ENCODE data around the gene CRLF1. TPM values are rescaled to one million over a fixed set of nuclear protein-coding genes. Genes with fewer than 3 reads are reported as not detected.

CRLF1 gene, protein sequence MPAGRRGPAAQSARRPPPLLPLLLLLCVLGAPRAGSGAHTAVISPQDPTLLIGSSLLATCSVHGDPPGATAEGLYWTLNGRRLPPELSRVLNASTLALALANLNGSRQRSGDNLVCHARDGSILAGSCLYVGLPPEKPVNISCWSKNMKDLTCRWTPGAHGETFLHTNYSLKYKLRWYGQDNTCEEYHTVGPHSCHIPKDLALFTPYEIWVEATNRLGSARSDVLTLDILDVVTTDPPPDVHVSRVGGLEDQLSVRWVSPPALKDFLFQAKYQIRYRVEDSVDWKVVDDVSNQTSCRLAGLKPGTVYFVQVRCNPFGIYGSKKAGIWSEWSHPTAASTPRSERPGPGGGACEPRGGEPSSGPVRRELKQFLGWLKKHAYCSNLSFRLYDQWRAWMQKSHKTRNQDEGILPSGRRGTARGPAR
- 29.6 TPM for total RNA-seq
- long read RNA-seq, transcript CRLF1-201 (9 exons, 1,792 nt), result major isoform, 11 of 44 reads
- long read RNA-seq, partial matches to known transcripts, result 7 of 44 reads
- long read RNA-seq, other reads (novel, unspliced or antisense), result 26 of 44 reads

DNA sequence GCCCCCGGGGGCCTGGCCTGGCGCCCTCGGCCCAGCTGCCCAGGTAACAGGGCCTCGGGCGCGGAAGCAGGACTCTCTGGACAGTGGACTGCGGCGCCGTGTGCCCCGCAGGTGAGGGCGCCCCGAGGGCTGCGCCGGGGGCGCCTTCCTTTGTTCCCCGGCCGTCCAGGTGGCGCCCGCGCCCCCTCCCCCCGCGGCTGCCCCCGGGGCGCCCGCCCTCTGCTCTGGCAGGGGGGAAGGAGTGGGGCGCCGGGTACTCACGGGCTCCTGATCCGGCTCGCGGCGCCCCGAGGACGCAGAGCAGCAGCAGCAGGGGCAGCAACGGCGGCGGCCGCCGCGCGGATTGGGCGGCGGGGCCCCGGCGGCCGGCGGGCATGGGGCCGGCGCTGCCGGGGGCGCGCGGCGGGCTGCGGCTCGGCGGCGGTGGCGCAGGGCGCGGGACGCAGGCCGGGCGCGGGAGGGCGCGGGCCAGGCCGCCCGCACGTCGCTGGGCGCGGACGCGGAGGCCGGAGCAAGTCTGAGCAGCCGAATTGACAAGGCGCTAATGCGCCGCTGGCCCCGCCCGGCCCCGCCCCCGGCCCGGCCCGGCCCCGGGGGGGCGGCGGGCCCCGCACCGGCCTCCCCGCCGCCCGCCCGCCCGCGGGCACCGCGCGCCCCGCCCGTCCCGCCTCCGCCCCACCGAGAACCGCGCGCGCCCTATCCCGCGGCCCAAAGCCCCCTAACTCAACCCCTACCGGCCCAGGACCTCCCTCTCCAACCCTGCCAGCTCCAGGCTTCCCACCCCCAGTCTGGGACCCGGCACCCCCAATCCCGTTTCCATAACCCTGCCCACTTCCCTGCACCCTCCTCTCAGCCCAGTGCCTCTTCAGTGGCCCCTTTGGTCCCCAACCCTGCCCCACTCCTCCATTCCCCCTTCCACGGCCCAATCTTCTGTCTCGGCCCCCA lies at the start of gene CRLF1:
TSS of gene CRLF1 (minus strand) at position 519 of the 945 bp plus-strand sequence. CDS start at position 376, 143 bp downstream.
- intact Hi-C loops (cut with DNase I), result no loop called here

DNA sequence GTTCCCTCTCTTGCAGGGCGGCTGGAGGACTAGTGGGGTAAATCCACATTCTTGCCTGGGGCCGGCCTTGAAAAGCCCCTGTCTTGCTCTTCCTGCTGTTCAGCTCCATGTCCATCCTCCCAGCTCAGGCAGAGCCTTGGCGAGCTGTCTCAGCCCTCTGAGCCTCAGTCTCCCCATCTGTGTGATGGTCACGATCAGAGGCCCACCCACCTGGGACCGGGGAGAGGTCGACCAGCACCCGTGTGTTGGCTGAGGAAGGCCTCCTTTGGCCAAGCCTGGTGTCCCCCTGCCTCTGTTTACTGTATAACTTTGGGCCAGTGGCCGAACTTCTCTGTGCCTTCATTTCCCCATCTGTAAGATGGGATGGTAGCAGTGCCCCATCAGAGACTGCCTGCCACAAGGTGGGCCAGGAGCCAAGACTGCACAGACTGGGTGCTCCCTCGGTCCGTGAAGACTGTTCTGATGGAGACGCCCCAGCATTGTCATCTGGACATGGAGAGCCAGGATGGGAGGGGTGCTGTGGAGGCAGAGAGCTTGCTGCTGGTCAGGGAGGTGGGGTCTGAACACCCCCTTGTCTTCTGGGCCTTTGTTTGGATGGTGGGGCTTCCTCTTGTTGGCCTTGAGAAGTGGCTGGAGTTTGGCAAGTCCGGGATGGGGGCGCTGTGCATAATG lies 48.7 kb upstream of the CRLF1 start:
- no peak for DNase-seq (ENCODE audit: low spot score)
- intact Hi-C loops (cut with DNase I), result loop anchor here (10.0 kb wide), 1 partner anchor 191 kb away; no protein-coding TSS in a partner anchor

More for the DNA sequence above, at the start of gene CRLF1:
- no peak for DNase-seq (ENCODE audit: low spot score)

DNA sequence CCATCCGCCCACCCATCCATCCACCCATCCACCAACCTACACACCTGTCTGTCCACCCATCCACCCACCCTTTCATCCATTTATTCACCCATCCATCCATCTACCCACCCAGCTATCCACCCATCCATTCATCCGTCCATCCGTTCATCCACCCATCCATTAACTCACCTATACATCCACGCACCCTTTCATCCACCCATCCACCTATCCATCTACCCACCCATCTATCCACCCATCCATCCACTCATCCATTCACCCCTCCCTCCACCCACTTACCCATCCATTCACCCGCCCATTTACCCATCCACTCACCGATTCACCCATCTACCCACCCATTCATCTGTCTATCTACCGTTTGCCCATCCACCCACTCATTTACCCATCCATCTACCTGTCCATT lies 47.9 kb upstream of the CRLF1 start:
- intact Hi-C loops (cut with DNase I), result loop anchor here (10.0 kb wide), 1 partner anchor 190 kb away; no protein-coding TSS in a partner anchor
- no peak for DNase-seq (ENCODE audit: low spot score)

DNA sequence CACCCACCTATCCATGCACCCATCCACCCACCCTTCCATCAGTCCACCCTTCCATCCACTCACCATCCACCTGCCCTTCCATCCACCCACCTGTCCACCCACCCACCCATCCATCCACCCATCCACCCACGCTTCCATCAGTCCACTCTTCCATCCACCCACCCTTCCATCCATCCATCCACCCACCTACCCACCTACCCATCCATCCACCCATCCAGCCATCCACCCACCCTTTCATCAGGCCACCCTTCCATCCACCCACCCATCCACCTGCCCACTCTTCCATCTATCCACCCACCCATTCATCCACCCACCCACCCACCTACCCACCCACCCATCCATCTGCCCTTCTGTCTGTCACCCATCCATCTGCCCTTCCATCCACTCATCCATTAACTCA lies 47.3 kb upstream of the CRLF1 start:
- no peak for DNase-seq (ENCODE audit: low spot score)
- intact Hi-C loops (cut with DNase I), result loop anchor here (10.0 kb wide), 1 partner anchor 189 kb away; no protein-coding TSS in a partner anchor

DNA sequence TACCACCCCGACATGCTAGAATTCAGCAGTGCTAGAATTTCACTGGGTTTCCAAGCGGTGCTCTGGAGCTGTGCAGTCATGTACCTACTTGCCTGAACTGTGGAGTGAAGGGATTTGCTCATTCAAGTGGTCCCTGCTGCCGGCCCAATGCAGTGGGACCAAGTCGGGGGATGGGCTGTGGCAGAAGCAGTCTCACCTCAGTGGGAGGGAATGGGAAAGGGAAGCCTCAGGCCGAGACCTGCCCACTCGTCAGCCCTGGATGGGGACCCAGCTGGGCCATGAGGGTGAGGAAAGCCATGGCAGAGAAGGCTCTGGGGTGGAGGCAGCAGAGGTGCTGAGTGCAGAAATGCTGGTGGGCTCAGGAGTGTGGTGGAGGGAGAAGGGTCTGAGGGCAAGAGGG lies 45.1 kb upstream of the CRLF1 start:
- no peak for DNase-seq (ENCODE audit: low spot score)
- intact Hi-C loops (cut with DNase I), result loop anchor here (10.0 kb wide), 1 partner anchor 187 kb away; no protein-coding TSS in a partner anchor

DNA sequence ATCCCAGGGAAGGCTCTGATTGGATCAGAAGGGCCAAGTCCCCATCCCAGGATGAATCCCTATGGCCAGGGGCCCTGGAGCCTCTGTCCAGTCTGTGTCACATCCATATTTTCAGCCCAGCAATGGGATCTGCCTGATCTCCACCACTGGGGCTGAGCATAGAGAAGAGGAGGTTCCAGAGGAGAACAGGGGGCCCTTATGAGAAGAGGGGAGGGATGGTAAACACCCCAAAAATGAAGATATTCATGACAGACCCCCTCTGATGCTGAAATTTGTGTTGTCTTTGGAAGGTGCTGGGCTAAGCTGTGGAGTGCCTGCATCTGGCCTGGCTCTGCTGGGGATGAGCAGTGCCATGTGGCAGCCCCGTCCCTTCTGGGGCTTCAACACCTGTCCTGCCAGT lies 44.7 kb upstream of the CRLF1 start:
- DNase-seq (ENCODE audit: low spot score), result no peak
- intact Hi-C loops (cut with DNase I), result loop anchor here (10.0 kb wide), 1 partner anchor 186 kb away; no protein-coding TSS in a partner anchor

DNA sequence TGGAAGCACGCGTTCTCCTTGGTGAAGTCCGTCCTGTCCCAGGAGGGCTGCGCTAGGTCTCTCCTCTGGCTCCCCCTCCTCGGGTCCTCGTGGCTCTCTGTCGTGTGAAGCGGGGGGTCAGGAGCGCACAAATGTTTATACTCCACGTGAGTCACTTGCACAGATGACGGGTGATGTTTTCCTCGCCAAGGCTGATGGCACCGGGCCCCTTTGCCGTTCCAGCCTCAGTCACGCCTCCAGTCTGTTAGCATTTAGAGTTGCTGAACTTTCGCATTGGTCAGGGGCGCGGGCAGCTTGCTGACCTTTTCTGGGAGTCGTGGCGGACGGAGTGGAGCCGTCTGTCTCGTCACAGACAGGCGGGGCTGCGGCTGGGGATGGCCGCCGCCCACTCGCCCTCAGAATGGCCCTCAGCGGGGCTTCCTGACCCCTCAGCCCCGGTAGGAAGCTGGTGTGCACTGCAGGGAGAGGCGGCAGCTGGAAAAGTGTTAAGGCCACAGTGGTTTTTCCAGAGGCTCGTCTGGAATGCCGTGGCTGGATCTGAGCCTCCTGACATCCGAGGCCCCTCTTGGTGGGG lies 44.0 kb upstream of the CRLF1 start:
- peak; percentile 87 for DNase-seq (ENCODE audit: low spot score)
- intact Hi-C loops (cut with DNase I), result loop anchor here (10.0 kb wide), 1 partner anchor 186 kb away; no protein-coding TSS in a partner anchor

DNA sequence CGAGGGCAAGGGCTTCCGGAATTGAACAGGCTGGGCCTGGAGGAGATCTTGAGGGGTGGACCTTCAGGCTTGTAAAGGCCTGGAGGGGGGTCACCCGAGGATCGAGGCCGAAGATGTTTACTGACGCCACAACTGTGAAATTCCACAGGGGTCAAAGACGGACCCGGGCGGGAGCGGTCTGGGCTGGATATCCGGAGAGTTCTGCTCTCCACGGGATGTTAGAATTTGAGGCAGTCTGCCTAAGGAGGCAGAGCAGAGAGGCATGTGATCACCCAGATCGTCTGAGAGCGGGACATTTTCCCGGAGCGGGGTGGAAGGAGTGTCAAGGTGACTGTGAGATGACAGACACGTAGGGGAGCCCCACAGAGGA lies 43.4 kb upstream of the CRLF1 start:
- intact Hi-C loops (cut with DNase I), result loop anchor here (10.0 kb wide), 1 partner anchor 185 kb away; no protein-coding TSS in a partner anchor
- DNase-seq (ENCODE audit: low spot score), result no peak

DNA sequence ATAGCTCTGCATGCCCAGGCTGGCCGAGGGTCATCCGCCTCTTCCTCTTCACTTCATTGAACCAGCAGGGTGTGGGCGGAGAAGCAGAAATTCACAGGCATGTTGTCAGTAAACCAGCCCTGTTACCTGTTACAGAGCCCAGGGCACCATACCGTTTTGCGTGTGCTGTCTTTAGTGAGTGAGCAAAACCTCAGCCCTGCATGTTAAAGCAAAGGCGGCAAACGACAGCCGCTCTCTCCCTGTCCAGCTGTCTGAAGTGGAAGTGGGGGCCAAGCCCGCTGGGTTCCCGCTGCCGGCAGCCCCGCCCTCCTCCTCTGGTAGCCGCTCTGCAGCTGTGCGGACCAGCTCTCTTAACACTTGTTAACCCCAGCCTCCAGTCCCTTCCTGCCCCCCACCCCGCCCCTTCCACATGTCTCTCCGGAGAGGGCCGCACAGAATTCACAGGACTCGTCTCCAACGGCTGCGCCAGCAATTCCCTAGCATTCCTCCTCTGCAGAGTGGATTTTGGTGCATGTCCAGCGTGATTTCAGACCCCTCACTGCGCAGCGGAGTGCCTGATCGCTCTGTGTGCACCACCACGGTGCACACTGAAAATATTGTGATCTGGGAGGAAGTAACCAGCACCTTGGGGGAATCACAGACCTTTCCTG lies 42.9 kb upstream of the CRLF1 start:
- intact Hi-C loops (cut with DNase I), result loop anchor here (10.0 kb wide), 1 partner anchor 185 kb away; no protein-coding TSS in a partner anchor
- no peak for DNase-seq (ENCODE audit: low spot score)

DNA sequence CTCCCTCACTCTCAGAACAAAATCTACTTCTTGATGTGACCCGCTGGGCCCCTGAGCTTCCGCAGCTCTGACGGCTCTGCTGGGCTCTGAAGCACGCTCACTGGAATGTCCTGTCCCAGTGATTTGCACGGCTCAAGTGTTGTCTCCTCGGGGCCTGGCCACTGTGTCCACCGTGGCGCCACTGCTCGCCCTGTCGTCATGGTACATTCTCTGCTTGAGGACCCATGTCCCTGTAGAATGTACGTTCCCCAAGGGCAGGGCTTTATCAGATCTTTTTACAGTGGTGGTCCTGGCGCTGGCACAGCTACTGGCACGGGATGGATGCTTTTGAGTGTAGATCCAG lies 42.3 kb upstream of the CRLF1 start:
- intact Hi-C loops (cut with DNase I), result no loop called here
- DNase-seq (ENCODE audit: low spot score), result no peak

DNA sequence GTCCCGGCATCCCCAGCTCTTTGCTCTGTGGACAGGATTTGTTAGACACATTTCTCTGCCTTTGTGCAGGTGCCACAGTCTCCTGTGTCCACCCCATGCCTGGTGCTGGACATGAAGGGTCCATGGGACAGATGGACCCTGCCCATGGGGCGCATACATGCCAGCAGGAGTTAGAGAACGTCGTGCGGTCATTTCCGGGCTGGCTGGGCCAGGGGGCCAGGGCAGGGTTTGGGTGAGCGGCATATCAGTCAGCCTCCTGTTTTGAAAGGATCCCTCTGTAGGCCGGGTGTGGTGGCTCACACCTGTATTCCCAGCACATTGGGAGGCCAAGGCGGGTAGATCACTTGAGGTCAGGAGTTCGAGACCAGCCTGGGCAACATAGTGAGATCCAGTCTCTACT lies 41.2 kb upstream of the CRLF1 start:
- no peak for DNase-seq (ENCODE audit: low spot score)
- intact Hi-C loops (cut with DNase I), result no loop called here

DNA sequence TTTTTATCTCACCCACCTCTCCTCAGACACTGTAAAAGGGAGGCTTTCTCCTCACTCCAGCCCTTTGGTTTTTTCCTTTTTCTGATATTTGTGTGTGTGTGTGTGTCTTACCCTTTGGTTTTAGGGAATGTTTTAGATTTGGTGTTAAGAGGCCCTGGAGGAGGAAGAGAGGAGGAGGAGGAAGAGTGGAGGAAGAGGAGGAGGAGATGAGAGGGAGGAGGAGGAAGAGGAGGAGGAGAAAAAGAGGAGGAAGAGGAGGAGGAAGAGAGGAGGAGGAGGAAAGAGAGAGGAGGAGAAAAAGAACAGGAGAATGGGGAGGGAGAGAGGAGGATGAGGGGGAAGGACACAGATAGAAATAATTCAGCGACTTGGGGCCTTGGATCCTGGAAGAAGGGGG lies 40.8 kb upstream of the CRLF1 start:
- intact Hi-C loops (cut with DNase I), result no loop called here
- no peak for DNase-seq (ENCODE audit: low spot score)

DNA sequence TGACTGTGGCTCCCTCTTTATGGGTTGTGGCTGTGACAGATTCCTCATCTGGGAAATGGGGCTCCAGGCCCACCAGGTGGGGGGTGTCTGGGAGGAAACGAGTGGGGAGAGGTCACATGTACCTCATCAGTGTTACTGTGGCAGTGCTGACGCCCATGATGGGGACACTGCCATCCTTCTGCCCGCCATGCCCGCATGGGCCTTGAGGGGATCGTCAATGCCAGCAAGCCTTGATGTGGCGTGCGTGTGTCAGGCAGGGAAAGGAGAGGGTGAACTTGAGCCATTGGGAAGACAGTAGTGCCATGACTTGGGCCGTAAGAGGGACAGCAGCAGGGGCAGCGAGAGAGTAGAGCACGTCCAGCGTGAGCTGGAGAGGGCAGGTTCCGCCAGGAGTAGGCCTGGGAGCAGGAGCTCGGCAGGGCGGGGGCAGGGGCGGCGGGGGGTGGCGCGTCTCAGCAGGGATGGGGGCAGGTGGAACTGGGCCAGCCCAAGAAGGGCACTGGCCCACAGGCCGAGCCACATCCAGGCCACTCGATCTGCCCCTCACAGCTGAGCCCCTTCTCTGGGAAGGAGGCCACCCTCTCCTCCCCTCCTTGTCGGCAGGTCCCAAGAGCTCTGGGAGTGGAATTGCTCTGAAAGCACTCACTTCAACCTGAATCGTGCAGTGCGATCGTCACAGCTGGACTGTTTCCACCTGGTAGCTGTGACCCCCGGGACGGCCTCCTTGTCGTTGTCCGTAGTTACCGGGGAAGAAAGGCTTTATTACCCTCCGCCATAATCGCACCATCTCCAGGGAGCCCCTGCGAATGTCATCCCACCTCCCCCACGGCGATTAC lies 40.2 kb upstream of the CRLF1 start:
- intact Hi-C loops (cut with DNase I), result no loop called here
- no peak for DNase-seq (ENCODE audit: low spot score)

DNA sequence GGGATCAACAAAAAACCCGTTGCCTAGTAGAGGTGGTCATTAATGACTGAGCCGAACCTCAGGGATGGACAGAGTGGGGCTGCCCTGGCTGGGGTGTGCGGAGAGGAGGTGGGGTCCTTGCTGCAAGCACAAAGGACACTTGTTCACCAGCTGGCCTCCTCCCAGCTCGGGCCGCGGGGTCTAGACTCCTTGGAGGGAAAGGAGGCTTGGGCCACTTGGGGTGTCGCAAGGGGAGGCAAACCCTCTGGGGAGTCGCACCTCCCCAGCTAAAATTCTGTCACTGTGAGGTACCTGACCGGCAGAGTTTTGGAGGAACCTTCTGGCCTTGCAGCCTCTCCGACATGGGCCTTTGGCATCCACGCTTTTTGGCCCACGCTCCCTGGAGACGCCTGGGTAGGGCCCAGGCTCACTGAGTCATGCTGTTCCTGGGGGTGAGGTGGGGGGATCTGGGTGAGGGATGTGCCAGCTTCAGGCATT lies 38.5 kb upstream of the CRLF1 start:
- intact Hi-C loops (cut with DNase I), result no loop called here
- DNase-seq (ENCODE audit: low spot score), result no peak

DNA sequence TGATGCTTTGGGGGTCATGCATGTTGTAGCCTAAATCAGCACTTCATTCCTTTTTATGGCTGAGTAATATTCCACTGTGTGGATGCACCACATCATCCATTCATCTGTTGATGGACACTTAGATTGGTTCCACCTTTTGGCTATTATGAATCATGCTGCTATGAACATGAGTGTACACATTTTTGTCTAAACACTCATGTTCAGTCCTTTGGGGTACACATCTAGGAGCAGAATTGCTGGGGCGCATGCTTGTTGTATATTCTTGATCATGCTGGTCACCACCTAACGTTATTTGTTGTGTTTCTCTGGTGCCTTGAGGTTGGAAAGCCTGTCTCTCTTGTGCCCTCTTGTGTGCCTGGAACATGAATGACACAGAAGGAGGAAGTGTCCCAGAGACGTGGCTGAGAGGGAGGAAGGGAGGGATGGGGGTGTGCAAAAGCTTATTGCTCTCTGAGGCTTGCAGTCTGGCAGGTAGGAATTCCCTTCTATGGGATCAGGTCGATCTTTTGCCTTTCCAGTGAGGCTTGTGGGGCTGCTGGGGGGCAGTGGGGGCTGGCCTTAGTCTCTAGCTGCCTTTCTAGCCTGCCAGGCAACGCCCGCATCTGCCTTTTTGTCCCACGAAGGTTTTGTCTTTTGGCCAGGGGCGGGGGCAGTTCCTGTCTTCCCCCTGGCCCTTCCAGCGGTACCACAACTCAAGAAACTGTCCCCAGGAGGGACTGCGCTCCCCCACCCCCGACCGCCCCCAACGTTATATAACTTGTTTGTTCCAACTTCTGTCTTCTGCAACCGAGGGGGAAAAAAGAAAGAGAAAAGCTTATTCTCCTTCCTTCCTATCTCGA lies 37.8 kb upstream of the CRLF1 start:
- DNase-seq (ENCODE audit: low spot score), result no peak
- intact Hi-C loops (cut with DNase I), result no loop called here

DNA sequence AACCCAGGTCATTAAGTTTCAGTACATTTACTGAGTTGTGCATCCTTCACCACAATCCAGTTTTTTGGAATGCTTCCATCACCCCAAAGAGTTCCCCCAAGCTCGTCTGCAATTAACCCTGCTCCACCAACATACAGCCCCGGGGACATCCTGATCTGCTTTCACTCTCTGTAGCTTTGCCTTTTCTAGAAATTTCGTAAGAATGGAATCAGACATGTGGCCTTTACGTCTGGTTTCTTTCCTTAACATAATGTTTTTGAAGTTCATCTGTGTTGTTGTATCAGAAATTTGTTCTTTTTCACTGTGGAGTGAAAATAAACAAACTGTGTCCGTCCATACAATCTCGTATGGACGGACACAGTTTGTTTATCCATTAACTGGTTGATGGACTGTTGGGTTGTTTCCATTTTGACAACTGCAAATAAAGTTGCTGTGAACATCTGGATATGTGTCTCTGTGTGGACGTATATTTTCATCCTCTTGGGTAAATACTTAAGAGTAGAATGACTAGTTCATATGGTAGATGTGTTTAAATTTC lies 33.2 kb upstream of the CRLF1 start:
- DNase-seq (ENCODE audit: low spot score), result no peak
- intact Hi-C loops (cut with DNase I), result no loop called here
